ENCODE data around the gene ZNF354C. TPM values are rescaled to one million over a fixed set of nuclear protein-coding genes. Genes with fewer than 3 reads are reported as not detected.

Gene ZNF354C
- total RNA-seq, 1 donor from 2014 or later = 11.4 TPM

DNA sequence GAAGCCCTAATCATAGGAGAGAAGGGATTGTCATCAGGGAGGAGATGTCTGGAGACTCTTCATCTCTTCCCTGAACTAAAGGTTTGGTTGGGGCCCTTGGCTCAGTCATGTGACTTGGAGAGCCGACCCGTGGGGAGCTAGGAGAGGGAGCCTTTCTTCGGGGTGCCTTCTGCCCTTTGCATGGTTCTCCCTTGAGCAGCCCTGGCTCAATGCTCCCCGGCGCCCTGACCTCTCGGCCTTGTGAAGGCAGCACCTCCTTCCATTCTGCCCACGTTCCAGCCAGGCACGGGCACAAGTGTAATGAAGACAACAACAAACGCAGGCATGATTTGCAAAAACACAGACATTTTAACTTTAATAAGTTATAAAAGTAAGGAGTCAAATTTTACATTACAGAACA, 50.4 kb downstream of the ZNF354C start:
- peaks cover 12% of the 10 kb centered on the region for H3K9me3 Mint-ChIP-seq (ENCODE audit: unreplicated experiment)
- TF ChIP-seq, protein P1, sequence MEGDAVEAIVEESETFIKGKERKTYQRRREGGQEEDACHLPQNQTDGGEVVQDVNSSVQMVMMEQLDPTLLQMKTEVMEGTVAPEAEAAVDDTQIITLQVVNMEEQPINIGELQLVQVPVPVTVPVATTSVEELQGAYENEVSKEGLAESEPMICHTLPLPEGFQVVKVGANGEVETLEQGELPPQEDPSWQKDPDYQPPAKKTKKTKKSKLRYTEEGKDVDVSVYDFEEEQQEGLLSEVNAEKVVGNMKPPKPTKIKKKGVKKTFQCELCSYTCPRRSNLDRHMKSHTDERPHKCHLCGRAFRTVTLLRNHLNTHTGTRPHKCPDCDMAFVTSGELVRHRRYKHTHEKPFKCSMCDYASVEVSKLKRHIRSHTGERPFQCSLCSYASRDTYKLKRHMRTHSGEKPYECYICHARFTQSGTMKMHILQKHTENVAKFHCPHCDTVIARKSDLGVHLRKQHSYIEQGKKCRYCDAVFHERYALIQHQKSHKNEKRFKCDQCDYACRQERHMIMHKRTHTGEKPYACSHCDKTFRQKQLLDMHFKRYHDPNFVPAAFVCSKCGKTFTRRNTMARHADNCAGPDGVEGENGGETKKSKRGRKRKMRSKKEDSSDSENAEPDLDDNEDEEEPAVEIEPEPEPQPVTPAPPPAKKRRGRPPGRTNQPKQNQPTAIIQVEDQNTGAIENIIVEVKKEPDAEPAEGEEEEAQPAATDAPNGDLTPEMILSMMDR (IDR thresholded peaks at IDR 0.05; ENCODE audit: partially characterized antibody, unreplicated experiment) = no peak
- no peaks in the 10 kb centered on the region for H3K4me1 Mint-ChIP-seq (ENCODE audit: low read depth, unreplicated experiment)
- H3K36me3 Mint-ChIP-seq (ENCODE audit: unreplicated experiment) = peaks cover 29% of the 10 kb centered on the region
- H3K4me3 Mint-ChIP-seq (ENCODE audit: unreplicated experiment) = no peak overlapping the region
- DNase-seq = no peak
- no peak overlapping the region for H3K27ac Mint-ChIP-seq (ENCODE audit: unreplicated experiment)
- peaks cover 11% of the 10 kb centered on the region for H3K27me3 Mint-ChIP-seq (ENCODE audit: unreplicated experiment)

DNA sequence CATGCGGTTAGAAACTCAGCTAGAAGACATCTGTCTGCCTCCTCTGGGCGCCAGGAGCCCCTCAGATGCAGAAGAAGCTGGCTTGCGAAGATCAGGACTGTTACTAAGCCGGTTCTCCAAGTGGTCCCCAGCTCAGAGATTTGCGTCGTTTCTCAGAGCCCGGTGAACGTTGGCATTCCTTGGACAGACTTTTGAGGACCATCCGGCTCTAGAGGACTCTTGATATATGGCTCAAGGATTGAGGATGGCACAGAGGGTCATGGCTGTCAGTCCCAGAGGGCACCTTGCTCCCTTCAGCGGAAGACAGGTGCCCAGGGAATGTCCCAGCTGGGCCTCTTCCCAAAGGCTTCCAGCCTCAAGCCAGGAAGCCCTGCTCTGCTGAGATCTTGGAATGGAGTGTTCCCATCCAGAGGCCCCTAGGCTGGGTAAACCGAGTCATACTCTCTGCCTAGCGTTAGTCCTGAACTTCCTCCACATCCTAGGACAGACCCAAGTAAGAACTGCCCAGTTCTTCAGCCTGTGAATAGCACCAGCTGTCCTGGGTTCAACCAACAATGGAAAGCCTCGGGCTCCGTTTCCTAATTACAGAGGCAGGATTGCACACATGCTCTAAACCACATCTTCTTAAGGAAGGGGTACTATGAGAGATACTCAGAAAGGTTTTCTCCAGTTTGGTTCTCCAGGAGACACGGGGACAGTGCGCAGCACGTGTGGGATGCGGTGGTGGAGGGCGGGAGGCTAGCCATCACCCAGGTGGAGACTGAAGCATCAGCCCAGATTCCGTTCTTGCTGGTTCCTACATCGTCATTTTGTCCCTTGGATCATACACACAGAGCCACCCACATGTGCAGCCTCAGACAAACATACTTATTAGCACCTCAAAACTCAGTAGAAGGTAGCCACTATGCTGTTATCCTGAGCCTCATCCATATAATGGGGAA, 51.4 kb downstream of the ZNF354C start:
- H3K4me1 Mint-ChIP-seq (ENCODE audit: low read depth, unreplicated experiment) = no peaks in the 10 kb centered on the region
- no peak overlapping the region for H3K27ac Mint-ChIP-seq (ENCODE audit: unreplicated experiment)
- peaks cover 14% of the 10 kb centered on the region for H3K9me3 Mint-ChIP-seq (ENCODE audit: unreplicated experiment)
- H3K36me3 Mint-ChIP-seq (ENCODE audit: unreplicated experiment) = peaks cover 30% of the 10 kb centered on the region
- H3K27me3 Mint-ChIP-seq (ENCODE audit: unreplicated experiment) = peaks cover 11% of the 10 kb centered on the region
- no peak for DNase-seq
- TF ChIP-seq, protein P1 (IDR thresholded peaks at IDR 0.05; ENCODE audit: partially characterized antibody, unreplicated experiment) = no peak
- H3K4me3 Mint-ChIP-seq (ENCODE audit: unreplicated experiment) = no peak overlapping the region

DNA sequence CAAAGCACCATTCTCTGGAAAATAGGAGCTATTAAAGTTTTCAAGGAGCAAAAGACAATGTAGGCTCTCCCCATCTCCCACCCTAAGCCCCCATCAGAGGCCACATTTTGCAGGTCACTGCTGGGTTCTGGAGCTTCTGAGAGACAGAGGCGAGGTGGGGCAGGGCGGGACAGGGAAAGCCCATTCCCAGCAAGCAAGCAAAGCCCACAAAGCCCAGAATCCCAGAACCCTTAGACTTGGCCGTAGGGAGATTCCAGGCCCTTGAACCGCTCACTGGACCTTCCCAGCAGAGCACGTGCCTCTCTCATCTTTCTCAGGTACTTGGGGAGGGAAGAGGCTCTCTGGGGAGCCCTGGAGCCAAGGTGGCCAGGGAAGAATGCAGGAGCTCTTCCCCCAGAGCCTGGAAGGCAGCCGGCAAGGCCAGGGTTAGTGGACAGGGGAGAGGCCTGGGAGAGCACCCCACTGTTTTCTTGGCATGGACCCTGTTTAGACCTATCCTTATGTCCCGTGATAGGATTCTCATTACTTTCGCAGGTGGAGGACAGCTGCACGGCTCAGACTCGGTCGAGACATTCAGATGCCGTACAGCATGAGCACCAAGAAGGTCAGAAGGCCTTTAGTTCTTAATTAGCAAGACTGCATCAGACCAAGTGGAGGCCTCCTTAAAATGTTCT, 52.4 kb downstream of the ZNF354C start:
- Mint-ChIP-seq H3K36me3 (ENCODE audit: unreplicated experiment) (peaks cover 29% of the 10 kb centered on the region), H3K27ac (ENCODE audit: unreplicated experiment) (no peak overlapping the region), H3K9me3 (ENCODE audit: unreplicated experiment) (peaks cover 14% of the 10 kb centered on the region), H3K4me1 (ENCODE audit: low read depth, unreplicated experiment) (no peaks in the 10 kb centered on the region), H3K27me3 (ENCODE audit: unreplicated experiment) (peaks cover 11% of the 10 kb centered on the region), H3K4me3 (ENCODE audit: unreplicated experiment) (no peak overlapping the region)
- TF ChIP-seq, protein P1 (IDR thresholded peaks at IDR 0.05; ENCODE audit: partially characterized antibody, unreplicated experiment) = no peak
- DNase-seq = no peak

DNA sequence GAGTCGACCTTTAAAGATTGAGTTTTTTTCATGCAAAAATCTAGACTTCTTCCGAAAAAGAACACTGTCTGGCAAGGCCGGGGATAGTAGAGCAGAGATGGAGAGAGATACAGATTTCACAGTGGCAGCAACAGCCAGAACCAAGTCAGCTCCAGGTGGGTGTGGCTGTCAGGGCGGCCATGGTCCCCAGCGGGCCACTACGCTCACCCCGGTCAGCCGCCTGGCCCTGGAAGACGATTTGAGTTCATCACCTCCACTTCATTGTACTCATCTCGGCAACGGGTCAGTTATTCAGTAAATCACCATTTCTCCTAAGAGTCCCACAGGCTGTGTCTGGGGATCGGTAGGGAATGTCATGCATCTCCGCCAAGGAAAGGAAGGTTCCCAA, 53.0 kb downstream of the ZNF354C start:
- H3K9me3 Mint-ChIP-seq (ENCODE audit: unreplicated experiment) = peaks cover 14% of the 10 kb centered on the region
- no peaks in the 10 kb centered on the region for H3K4me1 Mint-ChIP-seq (ENCODE audit: low read depth, unreplicated experiment)
- peaks cover 25% of the 10 kb centered on the region for H3K36me3 Mint-ChIP-seq (ENCODE audit: unreplicated experiment)
- TF ChIP-seq, protein P1 (IDR thresholded peaks at IDR 0.05; ENCODE audit: partially characterized antibody, unreplicated experiment) = no peak
- H3K27me3 Mint-ChIP-seq (ENCODE audit: unreplicated experiment) = peaks cover 11% of the 10 kb centered on the region
- DNase-seq = no peak
- H3K27ac Mint-ChIP-seq (ENCODE audit: unreplicated experiment) = no peak overlapping the region
- H3K4me3 Mint-ChIP-seq (ENCODE audit: unreplicated experiment) = no peak overlapping the region
